Measurements from ENCODE around the gene LRRC45. TPM values are rescaled to one million over a fixed set of nuclear protein-coding genes. Genes with fewer than 3 reads are reported as not detected.
A peak's percentile ranks its signal among the peaks of the same experiment; 100 is the strongest.

The LRRC45 gene
- total and polyA plus RNA-seq, 9 of the 15 experiments (the other 6 are each of a cell fraction or from before 2014, with no cell fraction given): 3.5 to 21.5 (median 11.2) TPM; not detected in 2

DNA sequence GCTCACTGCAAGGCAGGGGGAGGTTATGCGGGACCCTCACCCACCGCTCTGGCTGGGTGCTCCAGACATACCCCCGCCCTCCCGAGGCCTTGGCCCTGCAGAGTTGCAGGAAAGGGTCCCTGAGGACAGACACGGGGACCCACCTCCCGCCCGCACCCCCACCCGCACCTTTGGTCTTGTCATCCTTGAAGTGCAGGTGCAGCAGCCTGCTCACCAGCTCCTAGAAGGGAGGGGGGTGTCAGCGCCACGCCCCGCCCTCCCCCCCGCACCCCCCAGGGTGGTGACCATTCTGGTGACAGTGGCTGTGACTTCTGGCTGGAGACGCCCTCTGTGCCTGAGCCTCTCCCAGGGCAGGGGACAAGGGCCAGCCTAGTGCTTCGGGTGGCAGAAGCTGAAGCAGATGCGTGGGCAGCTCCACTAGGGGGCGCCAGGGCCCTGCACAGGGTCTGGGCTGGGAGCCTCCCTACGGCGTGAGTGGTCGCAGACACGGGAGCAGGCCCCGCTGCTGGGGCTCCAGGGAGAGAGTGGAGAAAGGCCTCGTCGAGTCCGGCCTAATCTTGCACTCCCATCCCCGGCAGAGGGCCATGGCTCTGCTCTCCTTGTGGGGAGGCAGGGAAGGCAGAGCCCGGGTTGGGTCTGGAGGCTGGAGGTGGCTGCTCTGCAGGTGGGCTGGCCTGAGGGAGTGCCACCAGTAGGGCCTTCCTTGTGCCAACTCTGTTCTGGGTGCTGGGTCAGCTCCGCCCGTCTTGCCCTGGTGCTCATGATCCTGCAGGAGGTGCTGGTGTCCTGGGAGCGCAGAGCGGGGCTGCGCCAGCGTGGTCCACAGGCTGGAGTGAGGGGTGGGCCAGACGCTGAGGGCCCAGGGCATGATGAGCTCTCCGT lies 3.2 kb upstream of the LRRC45 start (continued):
- TF ChIP-seq FOS (IDR thresholded peaks at IDR 0.05; ENCODE audit: extremely low read depth, insufficient read length) (no peak), WHSC1 (IDR thresholded peaks at IDR 0.05; ENCODE audit: low read length) (no peak), PTTG1 (tag; IDR thresholded peaks at IDR 0.05; ENCODE audit: low read depth) (no peak), POLR2G (IDR thresholded peaks at IDR 0.05; ENCODE audit: low read depth, low read length) (peak; percentile 35), ADNP (tag; IDR thresholded peaks at IDR 0.05) (no peak)

DNA sequence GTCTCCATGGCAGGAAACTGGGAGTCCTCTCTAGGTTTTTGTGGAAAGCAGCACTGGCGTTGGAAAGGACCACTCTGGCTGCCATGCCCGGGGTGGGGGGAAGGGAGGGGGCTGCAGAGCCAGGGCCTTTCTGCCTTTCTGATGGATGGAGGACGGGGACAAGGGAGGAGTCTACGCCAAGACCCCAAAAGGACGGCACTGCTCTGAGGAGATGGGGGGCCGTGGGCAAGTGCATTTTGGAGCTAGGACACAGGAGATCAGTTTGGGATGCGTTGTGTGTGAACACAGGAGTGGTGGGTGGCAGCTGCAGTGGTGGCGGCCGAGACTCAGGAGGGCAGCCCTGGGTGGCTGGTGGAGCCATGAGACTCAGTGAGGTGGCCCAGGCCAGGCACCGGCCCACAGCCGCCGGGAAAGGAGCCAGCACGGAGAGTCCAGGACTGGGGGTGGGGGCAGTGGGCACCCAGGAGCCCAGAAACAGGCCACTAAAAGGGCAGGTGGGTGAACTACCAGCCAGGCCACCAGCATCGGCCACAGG lies 2.5 kb upstream of the LRRC45 start:
- FAIRE-seq: no peak
- DNase-seq (ENCODE audit: extremely low read depth in 1 of 4, low spot score in 3 of 4): no peak
- ChIA-PET CTCF (ENCODE audit: low intra/inter-chr PET ratio) (interaction anchor here (1.2 to 6.6 kb wide), 3 partner anchors 61 to 308 kb away, joined by 3 to 103 read pairs (median 3); partner anchors contain the start of genes NOTUM and SLC25A10), POLR2A (interaction anchor here (0.6 to 5.0 kb wide), 4 partner anchors 14 to 72 kb away, joined by 3 to 51 read pairs (median 3); partner anchors contain the start of gene DCXR)
- peaks cover 36% of the 10 kb centered on the region for H3K79me2 ChIP-seq (ENCODE audit: control insufficient read depth, insufficient read depth, low read length)
- H3K27me3 ChIP-seq (ENCODE audit: control insufficient read depth in 2 of 2, insufficient read depth in 2 of 2, low read length in 2 of 2): no peaks in the 10 kb centered on the region
- no peak overlapping the region for H3K27ac ChIP-seq (ENCODE audit: extremely low read depth, low read depth, low read length)
- no peak overlapping the region for H2AFZ ChIP-seq (ENCODE audit: low read depth, low read length)
- 85% methylated on average over 11 of the region's 14 CpGs for WGBS (ENCODE audit: insufficient coverage, low coverage, missing lambda C conversion rate)
- peaks cover 30% of the 10 kb centered on the region; the same call in 1 of the 3 replicates for H3K36me3 ChIP-seq (ENCODE audit: control insufficient read depth, insufficient read depth, low read length)
- H3K9me1 ChIP-seq (ENCODE audit: control insufficient read depth, insufficient read depth, low read length): no peaks in the 10 kb centered on the region
- in situ Hi-C loops (cut with MboI) (no loop called here), intact Hi-C loops (cut with micrococcal nuclease) (loop anchor here (1.0 to 5.0 kb wide), 2 partner anchors 43 to 61 kb away; partner anchors contain the start of gene ASPSCR1)
- no peaks in the 10 kb centered on the region for H3K9me3 ChIP-seq (replicated peaks; ENCODE audit: control insufficient read depth, insufficient read depth, low read depth, low read length)
- H3K4me1 ChIP-seq (replicated peaks in 1 of 2; ENCODE audit: control insufficient read depth in 2 of 2, insufficient read depth in 2 of 2, low read length in 2 of 2): peaks cover 14 to 93% of the 10 kb centered on the region in 2 experiments
- H4K20me1 ChIP-seq (replicated peaks; ENCODE audit: control insufficient read depth, insufficient read depth, low read length): peaks cover 17% of the 10 kb centered on the region
- peak overlapping the region; percentile 75 to 95; a peak in 3 of 4 replicates for H3K9ac ChIP-seq (ENCODE audit: insufficient read depth in 1 of 2, low read depth in 2 of 2, low read length in 2 of 2)
- H3K4me3 ChIP-seq: peak overlapping the region; percentile 91; the same call in 1 of the 2 replicates
- H3K4me2 ChIP-seq (ENCODE audit: insufficient read depth, low read length): peak overlapping the region; percentile 84
- BruUV-seq (replicated peaks): no TSS peak
- ATAC-seq: no peak
- TF ChIP-seq, protein P1, sequence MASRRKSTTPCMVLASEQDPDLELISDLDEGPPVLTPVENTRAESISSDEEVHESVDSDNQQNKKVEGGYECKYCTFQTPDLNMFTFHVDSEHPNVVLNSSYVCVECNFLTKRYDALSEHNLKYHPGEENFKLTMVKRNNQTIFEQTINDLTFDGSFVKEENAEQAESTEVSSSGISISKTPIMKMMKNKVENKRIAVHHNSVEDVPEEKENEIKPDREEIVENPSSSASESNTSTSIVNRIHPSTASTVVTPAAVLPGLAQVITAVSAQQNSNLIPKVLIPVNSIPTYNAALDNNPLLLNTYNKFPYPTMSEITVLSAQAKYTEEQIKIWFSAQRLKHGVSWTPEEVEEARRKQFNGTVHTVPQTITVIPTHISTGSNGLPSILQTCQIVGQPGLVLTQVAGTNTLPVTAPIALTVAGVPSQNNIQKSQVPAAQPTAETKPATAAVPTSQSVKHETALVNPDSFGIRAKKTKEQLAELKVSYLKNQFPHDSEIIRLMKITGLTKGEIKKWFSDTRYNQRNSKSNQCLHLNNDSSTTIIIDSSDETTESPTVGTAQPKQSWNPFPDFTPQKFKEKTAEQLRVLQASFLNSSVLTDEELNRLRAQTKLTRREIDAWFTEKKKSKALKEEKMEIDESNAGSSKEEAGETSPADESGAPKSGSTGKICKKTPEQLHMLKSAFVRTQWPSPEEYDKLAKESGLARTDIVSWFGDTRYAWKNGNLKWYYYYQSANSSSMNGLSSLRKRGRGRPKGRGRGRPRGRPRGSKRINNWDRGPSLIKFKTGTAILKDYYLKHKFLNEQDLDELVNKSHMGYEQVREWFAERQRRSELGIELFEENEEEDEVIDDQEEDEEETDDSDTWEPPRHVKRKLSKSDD (conservative IDR thresholded peaks at IDR 0.05; ENCODE audit: low read length): no peak
- no peak for TF ChIP-seq E2F1 (CRISPR knock-in tag; IDR thresholded peaks at IDR 0.05)
- TF ChIP-seq SP1 (CRISPR knock-in tag; IDR thresholded peaks at IDR 0.05): no peak
- no peak for TF ChIP-seq ZNF140 (CRISPR knock-in tag; IDR thresholded peaks at IDR 0.05)
- peak; percentile 8 for TF ChIP-seq KDM5B (IDR thresholded peaks at IDR 0.05; ENCODE audit: insufficient replicate concordance, low read depth, low read length)
- TF ChIP-seq SRSF1 (IDR thresholded peaks at IDR 0.05; ENCODE audit: low read depth, low read length): no peak
- TF ChIP-seq RBM34 (IDR thresholded peaks at IDR 0.05; ENCODE audit: borderline replicate concordance, insufficient read depth, low read length): no peak
- 0 out of 2 replicates have a peak, but pooled peaks have one; percentile 55 for TF ChIP-seq ZC3H4 (CRISPR knock-in tag; IDR thresholded peaks at IDR 0.05; ENCODE audit: borderline replicate concordance)
